ENCODE results near the gene MORC3.
"Not testable (repeated sequence)": the region's sequence is repeated elsewhere in the genome, so short reads cannot be mapped to it uniquely, and the experiment has no call there.

Gene MORC3

DNA sequence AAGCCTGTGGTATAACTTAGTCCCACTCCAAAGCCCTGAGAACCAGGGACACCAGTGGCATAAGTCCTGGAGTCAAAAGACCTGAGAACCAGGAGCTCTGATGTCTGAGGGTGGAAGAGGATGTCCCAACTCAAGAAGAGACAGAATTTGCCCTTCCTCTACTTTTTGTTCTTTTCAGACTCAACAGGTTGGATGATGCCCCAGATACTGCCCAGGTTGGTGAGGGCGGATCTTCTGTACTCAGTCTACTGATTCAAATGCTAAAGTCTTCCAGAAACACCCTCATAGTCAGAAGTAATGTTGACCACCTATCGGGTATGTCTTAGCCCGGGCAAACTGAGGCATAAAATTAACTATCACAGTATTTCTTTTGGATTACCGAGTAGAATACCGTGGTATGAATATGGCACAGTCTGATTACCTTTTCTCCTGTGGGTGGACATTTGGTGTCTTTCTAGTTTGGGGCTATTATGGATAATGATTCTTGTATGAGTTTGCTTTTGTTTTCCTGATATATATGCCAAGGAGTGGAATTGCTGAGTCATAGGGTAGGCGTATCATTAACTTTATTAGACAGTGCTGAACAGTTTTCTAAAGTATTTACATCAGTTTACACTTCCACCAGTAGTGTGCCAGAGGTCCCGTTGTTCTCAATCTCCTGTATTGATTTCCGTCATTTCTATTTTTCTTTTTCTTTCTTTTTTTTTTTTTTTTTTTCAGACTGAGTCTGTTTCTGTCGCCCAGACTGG is 62.0 kb downstream of the MORC3 start:
- in situ Hi-C loops (cut with MboI; ENCODE audit: low sequenced_read_pairs): no loop called here

DNA sequence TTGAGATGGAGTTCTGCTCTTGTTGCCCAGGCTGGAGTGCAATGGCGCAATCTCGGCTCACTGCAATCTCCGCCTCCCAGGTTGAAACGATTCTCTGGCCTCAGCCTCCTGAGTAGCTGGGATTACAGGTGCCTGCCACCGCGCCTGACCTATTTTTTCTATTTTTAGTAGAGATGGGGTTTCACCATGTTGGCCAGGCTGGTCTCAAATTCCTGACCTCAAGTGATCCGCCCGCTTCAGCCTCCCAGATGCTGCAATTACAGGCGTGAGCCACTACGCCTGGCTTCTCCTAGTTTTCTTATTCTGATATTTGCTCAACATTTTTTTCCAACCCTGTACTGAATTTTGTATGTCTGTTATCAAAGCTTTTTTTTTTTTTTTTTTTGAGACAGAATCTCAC is 62.7 kb downstream of the MORC3 start:
- in situ Hi-C loops (cut with MboI; ENCODE audit: low sequenced_read_pairs): not testable (repeated sequence)

DNA sequence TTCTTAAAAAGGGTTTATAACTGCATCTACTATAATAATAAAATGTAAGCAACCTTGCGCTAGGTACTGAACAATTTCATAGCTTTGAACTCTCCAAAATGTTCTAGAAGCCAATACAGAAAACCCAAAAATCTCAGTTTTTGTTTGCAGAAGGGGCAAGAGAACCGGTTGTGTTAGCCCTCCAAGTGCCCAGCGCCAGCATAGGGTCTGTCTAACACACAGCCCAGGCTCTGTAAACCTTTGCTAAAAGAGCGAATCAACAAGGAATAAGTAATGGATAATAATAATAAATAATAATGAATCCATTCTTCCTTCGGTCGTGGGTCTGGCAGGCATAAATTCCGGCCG is 64.9 kb downstream of the MORC3 start:
- in situ Hi-C loops (cut with MboI; ENCODE audit: low sequenced_read_pairs): no loop called here

DNA sequence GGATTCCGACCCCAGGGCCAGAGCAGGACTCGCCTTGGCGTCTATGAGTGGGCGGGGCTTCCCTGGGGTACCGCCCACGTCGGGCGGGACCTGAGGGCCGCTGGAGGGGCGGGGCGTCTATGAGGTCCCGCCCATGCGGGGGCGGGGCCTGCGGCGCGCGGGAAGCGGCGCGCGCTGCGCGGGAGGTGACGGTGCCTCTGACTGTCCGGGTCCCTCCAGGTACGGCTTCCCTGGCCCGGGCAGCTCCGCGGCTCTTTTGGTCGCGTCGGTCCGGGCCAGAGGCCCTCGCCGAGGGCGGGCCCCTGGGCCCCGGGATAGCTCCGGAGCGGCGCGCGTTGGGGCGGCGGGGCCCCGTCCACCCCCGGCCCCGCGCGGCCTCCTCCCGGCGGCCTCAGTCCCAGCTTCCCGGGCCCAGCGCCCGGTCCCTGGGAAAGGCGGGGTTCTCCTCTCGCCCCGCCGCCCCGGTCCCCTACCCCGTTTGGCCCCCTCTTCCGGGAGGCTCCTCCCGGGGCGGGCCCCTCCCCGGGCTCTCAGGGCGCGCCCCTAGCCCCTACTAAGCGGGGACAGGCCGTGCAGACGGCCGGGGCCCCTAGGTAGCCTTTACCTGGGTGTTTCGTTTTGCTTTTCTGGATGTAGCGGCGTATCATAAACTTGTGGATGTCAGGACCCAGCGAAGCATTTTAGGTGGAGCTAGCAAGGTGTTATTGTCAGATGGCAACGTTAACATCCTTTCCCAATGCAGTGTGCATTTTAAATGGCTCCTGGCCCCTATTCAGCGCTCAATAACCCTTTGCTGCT is 65.4 kb downstream of the MORC3 start, which contains the start of gene CHAF1B:
Gene CHAF1B, plus strand, starts transcription at position 160 of the 798 bp plus-strand sequence. CDS start 745 bp downstream, outside the sequence.
- in situ Hi-C loops (cut with MboI; ENCODE audit: low sequenced_read_pairs): no loop called here

DNA sequence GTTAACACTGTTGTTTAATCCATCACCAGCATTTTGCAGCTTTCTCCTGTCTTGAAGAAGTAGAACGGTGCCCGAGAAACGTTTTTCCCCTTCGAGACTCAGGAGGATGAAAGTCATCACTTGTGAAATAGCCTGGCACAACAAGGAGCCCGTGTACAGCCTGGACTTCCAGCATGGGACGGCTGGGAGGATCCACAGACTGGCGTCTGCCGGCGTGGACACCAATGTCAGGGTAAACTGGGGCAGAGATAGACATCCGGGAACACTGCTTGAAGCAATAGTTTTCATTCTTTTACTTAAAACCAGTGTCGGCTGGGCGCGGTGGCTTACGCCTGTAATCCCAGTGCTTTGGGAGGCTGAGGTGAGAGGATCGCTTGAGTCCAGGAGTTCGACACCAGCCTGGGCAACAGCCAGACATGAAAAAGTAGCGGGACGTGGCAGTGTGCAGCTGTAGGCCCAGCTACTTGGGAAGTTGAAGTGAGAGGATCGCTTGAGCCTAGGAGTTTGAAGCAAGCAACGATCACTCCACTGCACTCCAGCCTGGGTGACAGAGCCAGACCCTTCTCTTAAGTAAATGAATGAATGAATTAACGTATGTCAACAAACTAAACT is 66.1 kb downstream of the MORC3 start:
- in situ Hi-C loops (cut with MboI; ENCODE audit: low sequenced_read_pairs): no loop called here

DNA sequence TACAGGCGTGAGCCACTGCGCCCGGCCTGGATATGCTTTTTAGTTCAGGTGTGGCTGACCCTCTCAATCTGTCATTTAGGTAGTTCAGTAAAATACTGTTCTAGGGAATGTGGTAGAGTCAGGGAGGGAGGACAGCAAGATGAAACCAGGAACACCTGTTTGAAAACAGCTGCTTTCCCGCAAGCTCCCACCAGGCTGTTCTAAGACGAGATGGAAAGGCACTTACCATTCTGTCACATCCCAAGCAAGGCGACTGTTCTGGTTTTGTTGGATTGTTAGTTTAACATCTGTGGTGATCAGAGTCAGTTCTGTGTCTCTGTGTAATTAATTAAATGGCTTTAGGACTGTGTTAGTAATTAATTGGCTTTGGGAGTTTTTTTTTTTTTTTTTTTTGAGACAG is 68.1 kb downstream of the MORC3 start:
- in situ Hi-C loops (cut with MboI; ENCODE audit: low sequenced_read_pairs): no loop called here

DNA sequence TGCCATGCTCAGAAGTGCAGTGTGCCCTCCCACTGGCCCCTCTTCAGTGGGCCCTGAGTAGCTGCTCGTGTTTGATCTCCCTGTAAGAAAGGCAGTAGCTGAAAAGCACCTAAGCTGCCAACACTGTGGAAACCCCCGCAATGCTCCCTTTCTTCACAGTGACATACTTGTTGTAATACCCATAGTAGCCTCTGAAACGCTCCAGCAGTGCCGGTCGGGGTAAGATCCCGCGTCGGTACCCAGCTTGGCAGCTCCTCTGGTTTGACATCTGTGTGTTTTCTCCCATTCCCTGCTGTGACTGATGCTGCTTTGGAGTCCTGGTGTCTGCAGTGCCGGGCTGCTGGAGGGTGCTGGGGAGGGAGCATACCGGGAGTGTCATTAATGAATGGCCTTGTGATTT is 68.8 kb downstream of the MORC3 start:
- in situ Hi-C loops (cut with MboI; ENCODE audit: low sequenced_read_pairs): no loop called here

DNA sequence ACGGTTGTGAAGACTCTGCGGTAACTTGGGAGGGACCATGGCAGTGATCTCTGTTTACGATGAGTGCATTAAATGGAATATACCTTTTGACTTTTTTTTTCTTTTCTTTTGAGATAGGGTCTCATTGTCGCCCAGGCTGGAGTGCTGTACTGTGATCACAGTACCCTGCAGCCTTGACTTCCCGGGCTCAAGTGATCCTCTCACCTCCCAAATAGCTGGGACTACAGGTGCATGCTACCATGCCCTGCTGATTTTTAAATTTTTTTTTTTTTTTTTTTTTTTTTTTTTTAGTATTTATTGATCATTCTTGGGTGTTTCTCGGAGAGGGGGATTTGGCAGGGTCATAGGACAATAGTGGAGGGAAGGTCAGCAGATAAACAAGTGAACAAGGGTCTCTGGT is 71.7 kb downstream of the MORC3 start:
- in situ Hi-C loops (cut with MboI; ENCODE audit: low sequenced_read_pairs): not testable (repeated sequence)

DNA sequence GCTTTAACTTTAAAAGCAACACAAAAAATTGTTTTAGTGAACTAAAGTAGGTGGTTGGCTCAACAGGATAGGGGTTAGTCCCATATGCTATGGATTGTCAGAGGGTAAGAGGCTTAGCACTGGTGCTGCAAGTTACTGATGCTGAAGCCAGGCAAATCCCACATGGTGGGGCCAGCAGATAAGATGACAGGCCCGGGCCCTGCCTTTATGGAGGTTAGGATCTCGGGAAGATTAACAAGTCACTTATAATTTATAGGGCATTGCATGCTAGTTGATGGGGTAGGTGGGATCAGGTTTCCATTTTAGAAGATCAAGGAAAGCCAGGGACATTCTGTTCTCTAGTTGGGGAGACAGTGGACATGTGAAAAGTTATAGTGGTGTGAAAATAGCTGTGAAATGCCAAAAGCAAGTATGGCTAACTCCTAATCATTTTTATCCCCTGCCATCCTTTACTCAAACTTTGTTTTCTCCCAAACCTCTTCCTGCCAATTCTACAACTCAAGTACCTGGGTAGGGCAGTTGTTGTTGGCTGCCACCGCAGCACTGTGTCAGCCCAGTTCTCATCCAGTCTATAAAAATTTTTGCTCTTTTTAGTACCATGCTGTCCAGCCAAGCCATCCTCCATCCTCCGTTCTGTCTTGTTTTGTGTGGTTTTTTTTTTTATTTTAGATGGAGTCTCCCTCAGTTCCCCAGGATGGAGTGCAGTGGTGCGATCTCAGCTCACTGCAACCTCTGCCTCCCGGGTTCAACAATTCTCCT is 75.5 kb downstream of the MORC3 start:
- in situ Hi-C loops (cut with MboI; ENCODE audit: low sequenced_read_pairs): no loop called here

DNA sequence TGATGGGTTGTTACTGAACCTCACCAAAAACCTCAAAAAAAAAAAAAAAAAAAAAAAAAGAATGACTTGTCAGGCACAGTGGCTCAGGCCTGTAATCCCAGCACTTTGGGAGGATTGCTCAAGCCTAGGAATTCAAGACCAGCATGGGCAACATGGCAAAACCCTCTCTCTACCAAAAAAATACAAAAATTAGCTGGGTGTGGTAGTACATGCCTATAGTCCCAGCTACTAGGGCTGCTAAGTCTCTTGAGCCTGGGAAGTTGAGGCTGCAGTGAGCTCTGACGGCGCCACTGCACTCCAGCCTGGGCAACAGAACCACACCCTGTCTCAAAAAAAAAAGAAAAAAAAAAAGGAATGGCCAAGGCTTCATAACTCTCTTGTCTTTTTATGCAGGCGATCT is 76.3 kb downstream of the MORC3 start:
- in situ Hi-C loops (cut with MboI; ENCODE audit: low sequenced_read_pairs): no loop called here

DNA sequence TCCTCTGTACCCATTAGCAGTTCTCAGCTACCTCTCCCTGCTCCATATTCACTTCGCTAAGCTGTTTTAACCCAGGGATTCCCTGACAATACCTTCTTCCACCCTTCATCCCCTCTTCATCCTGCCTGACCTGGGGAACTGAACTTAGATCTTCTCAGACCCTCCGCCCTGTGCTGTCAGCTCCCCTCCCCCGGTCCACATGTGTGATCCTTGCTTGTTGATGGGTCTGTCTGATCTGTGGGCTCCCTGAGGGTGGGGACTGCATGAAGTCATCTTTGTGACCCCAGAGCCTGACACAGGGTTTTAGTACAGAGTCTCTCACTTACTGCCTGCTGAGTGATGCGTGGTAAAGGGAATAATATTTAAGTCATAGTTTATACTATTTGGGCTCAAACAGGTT is 77.0 kb downstream of the MORC3 start:
- in situ Hi-C loops (cut with MboI; ENCODE audit: low sequenced_read_pairs): no loop called here

DNA sequence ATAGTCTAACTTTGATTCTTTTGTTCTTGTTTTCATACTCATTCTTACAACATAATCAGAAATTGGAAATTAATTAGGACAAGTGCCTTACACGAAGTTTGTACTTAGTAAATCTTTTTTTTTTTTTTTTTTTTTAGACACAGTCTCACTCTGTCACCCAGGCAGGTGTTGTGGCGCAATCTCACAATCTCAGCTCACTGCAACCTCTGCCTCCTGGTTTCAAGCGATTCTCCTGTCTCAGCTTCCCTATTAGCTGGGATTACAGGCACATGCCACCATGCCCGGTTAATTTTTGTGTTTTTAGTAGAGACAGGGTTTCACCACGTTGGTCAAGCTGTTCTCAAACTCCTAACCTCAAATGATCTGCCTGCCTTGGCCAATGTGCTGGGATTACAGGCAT is 77.6 kb downstream of the MORC3 start:
- in situ Hi-C loops (cut with MboI; ENCODE audit: low sequenced_read_pairs): no loop called here

DNA sequence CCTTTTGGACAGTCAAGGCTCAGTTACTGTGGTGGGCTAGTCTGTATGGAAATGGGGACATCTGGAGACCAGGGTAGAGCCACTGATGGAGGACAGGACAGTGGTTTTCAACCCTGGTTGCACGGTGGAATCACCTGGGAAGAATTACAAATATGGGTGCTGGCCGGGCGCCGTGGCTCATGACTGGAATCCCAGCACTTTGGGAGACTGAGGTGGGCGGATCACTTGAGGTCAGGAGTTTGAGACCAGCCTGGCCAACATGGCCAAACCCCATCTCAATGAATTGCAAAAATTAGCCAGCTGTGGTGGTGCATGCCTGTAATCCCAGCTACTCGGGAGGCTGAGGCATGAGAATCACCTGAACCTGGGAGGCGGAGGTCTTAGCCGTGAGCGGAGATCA is 79.7 kb downstream of the MORC3 start:
- in situ Hi-C loops (cut with MboI; ENCODE audit: low sequenced_read_pairs): not testable (repeated sequence)

DNA sequence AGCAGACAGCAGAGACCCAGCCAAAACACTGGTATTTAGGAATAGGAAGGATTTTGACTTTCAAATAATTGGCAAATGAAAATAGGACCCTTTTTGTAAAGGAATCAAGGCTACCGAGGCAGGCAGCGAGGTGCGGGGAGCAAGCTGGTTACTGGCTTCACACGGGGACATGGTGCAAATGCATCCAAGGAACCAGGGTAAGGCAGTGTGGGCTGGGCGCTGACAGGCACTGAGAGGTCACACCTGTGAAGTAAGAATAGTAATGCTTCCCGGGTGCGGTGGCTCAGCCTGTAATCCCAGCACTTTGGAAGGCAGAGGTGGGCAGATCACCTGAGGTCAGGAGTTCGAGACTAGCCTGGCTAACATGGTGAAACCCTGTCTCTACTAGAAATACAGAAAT is 80.7 kb downstream of the MORC3 start:
- in situ Hi-C loops (cut with MboI; ENCODE audit: low sequenced_read_pairs): no loop called here

DNA sequence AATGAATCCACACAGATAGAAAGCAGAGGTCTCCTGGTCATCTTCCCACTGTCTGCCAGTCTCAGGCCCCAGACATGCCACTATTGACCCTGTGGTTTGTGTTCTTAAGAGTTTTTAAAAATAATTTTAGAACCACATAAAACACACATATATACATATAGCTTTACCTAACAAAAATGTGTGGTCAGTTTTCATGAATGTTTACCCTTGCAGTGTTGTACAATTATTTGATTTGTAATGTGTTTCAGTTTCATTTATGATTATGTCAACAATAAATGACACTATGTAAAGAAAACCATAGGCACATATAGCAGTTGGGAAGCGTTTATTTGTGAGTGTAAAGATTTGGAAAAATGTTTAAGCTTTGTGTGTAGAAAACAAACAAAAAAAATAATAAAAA is 82.3 kb downstream of the MORC3 start:
- in situ Hi-C loops (cut with MboI; ENCODE audit: low sequenced_read_pairs): no loop called here

DNA sequence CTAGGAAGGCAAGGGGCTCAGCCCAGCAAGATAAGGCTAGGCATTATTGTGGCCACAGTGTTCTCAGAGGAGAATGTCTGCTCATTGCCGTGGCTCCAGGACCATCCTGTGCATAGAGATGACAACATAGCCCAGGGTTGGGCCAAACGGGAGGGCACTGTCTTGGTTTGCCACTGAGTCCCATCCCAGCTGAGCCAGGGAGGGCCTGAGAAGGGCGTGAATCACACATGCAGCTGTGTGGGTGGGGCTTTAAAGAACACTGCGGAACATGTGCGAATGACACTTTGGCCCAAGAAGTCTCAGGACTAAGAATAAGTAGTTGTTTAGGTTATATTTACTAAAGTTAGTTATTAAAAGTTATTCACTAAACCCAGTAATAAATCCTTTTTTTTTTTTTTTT is 83.7 kb downstream of the MORC3 start:
- in situ Hi-C loops (cut with MboI; ENCODE audit: low sequenced_read_pairs): no loop called here

DNA sequence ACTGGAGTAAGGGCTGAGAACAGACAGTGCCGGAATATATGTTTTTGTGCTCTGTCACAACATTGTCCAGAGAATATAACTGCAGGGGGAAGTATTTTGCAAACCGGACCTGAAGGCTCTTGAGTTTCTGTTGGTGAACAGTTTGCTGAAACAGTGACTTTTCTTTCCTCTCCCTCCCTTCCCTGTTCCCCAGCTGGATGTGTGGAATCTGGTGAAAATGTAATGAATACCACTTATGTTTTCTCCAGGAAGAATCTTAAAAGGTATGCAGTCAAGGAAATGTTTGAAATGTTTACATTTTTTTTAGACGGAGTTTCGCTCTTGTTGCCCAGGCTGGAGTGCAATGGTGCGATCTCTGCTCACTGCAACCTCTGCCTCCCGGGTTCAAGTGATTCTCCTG is 88.6 kb downstream of the MORC3 start:
- in situ Hi-C loops (cut with MboI; ENCODE audit: low sequenced_read_pairs): no loop called here

DNA sequence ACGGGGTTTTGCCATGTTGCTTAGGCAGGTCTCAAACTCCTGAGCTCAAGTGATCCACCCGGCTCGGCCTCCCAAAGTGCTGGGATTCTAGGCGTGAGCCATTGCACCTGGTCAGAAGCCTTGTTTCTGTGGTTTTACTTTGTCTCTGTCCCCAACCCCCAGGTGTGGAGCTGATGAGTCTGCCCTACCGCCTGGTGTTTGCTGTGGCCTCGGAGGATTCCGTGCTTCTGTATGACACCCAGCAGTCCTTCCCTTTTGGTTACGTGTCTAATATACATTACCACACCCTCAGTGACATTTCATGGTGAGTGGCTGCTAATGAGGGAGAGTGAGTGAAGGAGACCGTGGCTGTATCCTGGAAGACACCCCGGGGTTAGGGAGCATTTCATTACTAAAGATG is 91.3 kb downstream of the MORC3 start:
- in situ Hi-C loops (cut with MboI; ENCODE audit: low sequenced_read_pairs): no loop called here

DNA sequence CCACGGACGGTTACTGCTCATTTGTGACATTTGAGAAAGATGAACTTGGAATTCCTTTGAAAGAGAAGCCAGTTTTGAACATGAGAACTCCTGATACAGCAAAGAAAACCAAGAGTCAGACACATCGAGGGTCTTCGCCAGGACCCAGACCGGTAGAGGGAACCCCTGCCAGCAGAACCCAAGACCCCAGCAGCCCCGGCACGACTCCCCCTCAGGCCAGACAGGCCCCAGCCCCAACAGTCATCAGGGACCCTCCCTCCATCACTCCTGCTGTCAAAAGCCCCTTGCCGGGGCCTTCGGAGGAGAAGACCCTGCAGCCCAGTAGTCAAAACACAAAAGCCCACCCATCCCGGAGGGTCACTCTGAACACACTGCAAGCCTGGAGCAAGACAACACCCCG is 92.9 kb downstream of the MORC3 start:
- in situ Hi-C loops (cut with MboI; ENCODE audit: low sequenced_read_pairs): no loop called here

DNA sequence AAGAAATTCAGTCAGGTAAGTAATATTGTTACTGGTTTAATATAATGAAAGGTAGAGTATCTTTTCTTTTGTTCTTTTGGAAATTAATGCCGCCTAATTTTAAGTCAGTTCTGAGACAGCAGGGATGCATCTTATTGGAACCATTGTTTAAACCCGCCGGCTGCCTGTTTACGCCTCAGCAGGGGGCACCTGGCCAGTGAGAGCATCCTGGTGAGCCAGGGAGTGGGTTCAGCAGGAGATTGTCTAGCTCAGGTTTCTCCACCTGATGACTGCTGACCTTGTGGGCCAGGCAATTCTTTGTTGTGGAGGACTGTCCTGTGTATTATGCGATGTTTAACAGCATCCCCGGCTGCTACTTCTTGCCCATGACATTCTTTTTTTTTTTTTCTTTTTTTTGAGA is 95.4 kb downstream of the MORC3 start:
- in situ Hi-C loops (cut with MboI; ENCODE audit: low sequenced_read_pairs): no loop called here

DNA sequence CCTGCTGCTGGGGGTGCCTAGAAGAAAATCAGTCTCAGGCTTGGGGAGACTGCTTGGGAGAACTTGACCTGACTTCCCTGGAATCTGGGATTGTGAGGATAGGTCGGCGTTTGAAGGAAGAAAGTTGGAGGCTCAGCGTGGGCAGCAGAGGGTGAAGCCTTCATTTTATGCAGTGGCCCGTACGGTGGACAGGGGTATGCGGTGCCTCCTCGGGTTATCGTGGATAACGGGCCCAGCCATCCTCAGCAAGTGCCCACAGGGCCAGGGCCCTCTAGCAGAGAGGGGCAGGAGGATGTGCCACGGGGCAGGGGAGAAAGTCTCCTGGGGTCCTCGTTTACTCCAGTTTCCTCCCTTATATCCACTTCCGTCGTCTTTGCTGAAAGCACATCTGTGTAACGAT is 99.2 kb downstream of the MORC3 start:
- in situ Hi-C loops (cut with MboI; ENCODE audit: low sequenced_read_pairs): no loop called here
